GM19035 (cell line): ENCODE data around the gene HDAC4.

Experiments
- ATAC-seq: cut with Tn5 transposase; IDR thresholded peaks from one replicate; pipeline ENCODE4 v1.9.1; 2021; ENCODE audit not compliant: unreplicated experiment

Gene HDAC4

DNA sequence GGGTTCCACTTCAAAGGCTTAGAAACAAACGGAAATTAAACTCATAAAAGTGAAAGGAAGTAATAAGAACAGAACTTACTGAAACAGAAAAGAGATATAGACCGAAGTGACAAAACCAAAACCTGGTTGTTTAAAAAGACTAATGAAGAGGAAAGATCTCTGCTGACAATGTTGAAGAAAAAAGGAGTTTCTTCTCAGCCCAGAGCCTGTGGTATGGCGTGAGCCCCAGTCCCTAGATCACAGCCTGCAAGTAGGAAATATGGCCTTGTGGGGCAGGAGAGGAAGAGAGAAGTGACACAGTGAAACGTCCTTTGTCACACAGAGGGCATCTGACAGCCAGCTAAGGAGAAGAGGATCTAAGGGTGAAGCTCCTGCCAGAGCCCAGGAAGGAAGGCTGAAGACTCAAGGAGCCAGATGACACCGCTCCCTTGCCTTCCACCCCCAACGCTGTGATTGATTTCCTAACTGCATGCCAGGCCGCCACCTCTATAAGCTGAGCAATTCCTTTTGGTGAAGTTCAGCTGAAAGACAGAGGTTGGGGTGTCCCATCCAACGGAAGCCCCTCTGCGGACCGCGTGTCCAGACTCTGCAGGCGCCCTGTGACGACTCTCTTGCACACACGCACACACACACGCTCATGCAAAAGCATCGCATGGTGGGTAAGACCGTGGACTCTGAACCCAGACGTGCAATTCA, 141.1 kb downstream of the HDAC4 start:
- no peak for ATAC-seq

- ATAC-seq, result peak; percentile 56
Measured at GRCh38 chr2:239259173-239259572, 141.6 kb downstream of the HDAC4 start.

DNA sequence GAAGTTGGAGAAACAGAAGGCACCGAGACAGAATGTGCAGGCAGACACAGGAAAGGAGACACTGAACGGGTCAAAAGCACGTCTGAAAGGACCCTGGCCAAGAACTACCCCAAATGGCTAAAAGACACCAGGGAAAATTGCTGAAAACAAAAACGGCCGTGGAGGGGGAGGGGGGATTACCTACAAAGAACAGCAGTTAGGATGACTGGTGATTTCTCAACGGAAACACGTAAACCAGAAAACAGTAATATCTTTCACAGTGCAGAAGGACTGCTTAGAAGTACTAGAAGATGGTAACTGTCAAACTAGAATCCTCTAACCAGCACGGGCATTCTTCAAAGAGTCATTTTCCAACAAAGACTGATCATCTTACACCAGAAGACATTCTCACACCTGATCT, 142.6 kb downstream of the HDAC4 start:
- ATAC-seq, result no peak

GRCh38 chr2:239257511-239257937, 143.3 kb downstream of the HDAC4 start:
- no peak for ATAC-seq

GRCh38 chr2:239256350-239256743, 144.5 kb downstream of the HDAC4 start:
- ATAC-seq, result no peak

DNA sequence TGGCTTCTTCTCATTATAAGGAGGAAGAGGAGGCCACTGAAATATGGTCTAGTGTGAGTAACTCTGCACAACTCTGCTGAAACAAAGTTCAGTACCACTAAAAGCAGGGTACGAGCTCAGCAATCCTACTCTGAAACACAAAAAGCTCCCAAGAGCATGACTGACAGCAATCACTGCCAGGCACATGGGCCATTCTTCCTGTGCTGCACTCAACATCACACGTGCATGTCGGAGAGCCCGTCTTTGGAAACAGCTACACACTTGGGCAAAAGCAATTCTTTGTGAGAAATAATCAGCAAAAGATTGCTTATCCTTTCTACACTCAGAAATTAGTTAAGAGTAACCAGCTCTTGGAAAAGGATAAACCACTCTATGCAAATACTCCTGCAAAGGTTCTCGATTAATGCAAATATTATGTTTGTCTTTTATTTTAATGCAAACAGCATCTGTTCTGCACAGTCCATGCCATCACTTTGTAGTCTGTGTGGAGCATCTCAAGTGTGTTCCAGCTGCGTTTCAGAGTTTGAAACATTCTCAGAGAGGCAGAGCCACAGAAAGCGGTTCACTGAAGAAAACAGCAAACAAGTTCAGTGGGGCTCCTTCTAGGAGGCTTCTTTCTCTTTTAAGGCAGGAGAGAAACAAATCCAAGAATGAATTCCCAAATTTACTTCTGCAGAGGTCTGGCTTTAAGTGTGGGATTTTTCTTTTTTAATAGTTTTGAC, 145.0 kb downstream of the HDAC4 start:
- ATAC-seq, result no peak

- no peak for ATAC-seq
Measured at GRCh38 chr2:239255218-239255617, 145.6 kb downstream of the HDAC4 start.

GRCh38 chr2:239253701-239254436, 147.0 kb downstream of the HDAC4 start:
- no peak for ATAC-seq

- peak; percentile 86 for ATAC-seq
Measured at GRCh38 chr2:239253264-239253663, 147.6 kb downstream of the HDAC4 start.

- ATAC-seq, result peak; percentile 13
Measured at GRCh38 chr2:239252801-239253200, 148.0 kb downstream of the HDAC4 start.

GRCh38 chr2:239252393-239252792, 148.4 kb downstream of the HDAC4 start:
- no peak for ATAC-seq

DNA sequence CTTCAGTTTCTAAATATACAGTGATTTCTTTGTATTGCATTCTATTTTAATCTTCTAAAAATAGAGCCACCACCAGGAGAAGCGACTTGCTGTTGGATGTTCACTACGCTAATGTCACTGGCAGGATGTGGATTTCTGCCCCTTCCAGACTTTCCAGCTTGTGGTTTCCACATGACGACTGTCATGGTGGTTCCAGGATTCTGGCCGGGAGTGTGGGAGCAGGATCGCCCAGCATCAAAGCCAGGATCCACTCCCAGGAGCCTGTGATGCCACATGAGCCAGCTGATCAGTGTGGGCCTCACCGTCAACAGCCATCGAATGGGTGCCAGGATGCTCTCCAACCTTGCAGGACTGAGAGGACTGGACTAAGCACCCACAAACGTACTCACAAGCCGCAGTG, 148.8 kb downstream of the HDAC4 start:
- no peak for ATAC-seq

DNA sequence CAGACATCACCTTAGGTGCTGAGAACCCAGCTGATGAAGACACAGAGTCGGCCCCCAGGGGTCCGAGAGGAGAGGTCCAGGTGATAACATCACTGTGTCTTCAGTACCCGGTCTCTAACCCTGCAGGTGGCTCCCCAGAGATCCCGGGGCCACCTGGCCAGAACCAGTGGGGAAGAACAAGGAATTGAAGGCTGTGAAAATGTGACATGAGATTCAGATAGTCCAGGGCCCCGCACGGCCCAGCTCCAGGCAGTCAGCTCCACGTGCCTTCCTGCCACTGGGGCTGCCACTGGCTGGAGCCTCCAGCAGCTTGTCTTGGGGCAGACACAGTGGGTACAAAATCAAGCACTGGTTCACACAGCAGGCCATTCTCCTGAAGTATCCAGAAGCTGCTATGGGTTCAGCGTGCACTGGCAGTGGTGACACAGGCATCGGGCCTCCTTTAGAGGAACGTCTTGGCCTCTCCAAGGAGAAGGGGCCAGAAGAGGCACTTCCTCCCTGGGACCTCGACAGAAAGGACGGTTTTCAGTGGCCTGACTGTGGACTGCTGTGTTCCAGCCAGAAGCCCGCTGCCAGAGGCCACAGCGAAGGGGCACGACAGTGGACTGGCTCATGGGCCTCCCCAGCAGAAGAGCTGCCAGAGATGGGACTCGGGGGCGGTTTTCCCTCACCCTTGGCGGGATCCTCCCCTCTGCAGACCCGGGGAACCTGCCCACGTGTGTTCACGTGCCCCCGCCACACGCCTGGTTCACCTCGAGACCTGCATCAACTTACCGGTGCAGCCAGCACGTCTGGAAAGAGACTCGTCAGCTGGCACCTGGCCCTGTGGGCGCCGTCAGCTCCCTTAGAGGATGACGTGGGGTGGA, 150.4 kb downstream of the HDAC4 start:
- ATAC-seq, result no peak

DNA sequence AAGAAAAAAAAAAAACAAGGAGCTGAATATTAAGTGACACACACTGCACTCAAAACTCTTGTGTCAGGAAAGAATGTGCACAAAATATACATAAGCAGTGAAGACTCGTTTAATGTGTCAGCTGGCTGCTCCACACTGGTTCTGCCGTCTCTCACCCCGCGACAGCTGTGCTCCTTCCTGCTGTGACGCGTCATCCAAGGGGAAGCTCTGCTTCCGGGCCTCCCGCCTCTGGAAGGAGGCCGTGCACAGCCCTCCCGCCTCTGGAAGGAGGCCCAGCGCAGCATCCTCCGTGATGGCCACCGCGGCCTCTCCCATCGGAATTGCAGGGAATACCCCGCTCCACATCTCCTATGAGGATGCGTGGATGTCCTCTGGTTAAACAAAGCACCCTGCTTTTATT, 151.0 kb downstream of the HDAC4 start:
- ATAC-seq, result no peak

- no peak for ATAC-seq
Measured at GRCh38 chr2:239249048-239249447, 151.8 kb downstream of the HDAC4 start.

DNA sequence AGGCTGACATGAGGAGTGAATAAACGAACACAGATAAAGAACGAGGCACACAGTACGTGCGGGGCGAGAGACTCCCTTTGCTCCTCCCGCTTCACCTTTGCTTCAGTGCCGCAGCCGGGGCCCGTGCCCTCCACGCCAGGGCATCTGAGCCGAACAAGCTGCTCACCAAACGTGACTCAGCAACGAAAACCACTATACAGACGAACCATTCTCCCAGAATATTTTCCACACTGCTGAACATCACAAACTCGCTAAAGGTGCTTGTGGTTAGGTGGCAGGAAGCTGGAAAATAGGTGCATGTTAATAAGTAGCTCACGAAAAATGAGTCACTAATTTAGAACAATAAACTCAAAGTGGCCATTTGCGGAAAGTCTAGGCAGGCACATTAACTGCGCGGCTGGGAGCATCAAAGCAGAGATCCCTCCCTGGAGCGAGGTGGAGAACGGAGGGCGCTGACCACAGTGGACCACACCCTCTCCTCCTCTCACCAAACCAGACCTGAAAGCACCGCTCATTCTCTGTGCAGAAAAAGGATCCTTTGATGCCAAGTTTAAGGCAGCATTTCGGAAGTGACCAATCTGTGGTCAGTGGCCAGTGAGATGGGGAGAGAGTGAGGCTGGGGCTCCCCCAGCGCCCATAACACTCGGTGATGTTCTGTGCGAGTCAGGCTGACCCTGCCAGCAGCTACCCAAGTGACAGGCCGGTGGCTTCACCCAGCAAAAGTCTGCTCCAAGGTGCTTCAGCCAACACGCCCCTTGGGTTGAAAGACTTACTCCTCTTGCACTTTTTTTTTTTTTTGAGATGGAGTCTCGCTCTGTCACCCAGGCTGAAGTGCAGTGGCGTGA, 153.2 kb downstream of the HDAC4 start:
- ATAC-seq, result no peak

GRCh38 chr2:239246723-239247122, 154.1 kb downstream of the HDAC4 start:
- no peak for ATAC-seq

GRCh38 chr2:239245872-239246721, 154.7 kb downstream of the HDAC4 start:
- ATAC-seq, result no peak

GRCh38 chr2:239245107-239245506, 155.7 kb downstream of the HDAC4 start:
- ATAC-seq, result no peak
